NCI-H2196 (cell line): ENCODE data around the gene PITRM1.
"Not testable (repeated sequence)": the region's sequence is repeated elsewhere in the genome, so short reads cannot be mapped to it uniquely, and the experiment has no call there.

Experiments used
- DNase-seq: peaks from one replicate; lab custom pipeline; 2025; ENCODE audit not compliant: unreplicated experiment; lab: John Stamatoyannopoulos, UW

PITRM1 gene

DNA sequence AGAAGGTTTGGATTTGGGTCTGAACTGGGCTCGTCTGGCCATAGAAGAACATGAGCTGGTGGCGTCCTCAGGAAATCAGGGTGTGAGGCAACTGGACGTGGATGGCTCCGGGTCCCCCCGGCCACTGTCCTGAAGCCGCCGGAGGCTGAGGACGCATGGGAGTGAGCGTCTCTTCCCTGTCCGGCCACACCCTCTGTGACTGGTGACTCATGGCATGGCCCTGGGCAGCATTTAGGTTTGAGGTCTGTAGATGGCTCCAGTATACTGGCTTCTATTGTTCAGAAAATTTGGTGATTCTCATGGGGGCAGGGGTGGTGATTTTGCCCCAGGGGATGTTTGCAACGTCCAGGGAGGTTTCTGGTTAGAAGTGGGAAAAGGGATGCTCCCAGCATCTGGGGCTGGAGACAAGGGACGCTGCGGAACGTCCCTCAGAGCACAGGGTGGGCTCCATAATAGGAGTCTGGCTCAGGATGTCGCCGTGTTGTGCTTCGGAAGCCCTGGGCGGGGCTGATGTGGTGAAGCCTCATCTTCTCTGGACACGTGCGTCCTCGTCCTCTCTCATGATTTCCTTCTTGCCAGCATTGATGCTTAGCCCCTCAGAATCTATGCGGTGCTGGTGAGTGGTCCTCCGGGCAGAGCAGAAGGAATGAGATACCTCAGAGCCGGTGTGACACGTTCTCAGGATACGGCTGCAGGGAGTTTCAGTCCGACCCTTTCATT lies 49.9 kb downstream of the PITRM1 start:
- no peak for DNase-seq

DNA sequence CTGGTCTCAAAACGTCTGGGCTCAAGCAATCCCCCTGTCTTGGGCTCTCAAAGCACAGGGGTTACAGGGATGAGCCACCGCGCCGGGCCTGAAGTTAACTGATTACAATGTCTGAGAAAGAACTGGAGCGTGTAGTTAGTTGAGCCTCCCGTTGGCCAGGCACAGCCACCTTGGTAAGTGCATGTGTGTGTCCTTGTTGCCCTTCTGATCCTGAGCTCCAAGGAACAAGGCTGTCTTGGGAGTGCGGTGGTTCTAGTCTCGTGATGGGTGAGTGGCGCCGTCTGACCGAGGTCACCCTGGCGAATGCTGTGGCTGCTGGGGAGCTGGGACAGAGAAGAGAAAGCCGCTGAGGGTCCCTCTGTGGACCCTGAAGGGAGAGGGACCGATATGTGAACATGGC lies 50.5 kb downstream of the PITRM1 start:
- DNase-seq: no peak

GRCh38 chr10:3119796-3120459 lies 52.7 kb downstream of the PITRM1 start:
- no peak for DNase-seq

DNA sequence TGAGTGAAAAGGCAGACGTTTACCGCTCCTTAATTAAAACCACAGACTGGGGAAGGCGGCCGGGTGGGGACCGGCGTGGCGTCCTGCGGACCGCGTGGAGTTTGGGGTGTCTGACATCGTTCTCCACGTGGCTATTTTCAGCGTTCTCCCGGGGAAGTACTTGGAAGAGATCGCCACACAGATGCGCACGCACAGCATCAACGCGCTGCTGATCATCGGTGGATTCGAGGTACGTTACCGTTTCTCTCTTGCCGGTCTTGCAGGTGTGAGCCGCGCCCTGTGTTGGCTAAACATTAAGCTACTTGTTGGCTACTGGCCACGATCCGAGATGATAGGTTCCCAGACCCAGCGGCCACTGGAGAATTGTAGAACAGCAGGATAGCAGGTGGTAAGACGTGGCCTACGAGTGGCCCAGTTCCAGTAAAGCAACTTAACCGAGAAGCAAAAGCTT lies 53.9 kb downstream of the PITRM1 start:
- DNase-seq: no peak

DNA sequence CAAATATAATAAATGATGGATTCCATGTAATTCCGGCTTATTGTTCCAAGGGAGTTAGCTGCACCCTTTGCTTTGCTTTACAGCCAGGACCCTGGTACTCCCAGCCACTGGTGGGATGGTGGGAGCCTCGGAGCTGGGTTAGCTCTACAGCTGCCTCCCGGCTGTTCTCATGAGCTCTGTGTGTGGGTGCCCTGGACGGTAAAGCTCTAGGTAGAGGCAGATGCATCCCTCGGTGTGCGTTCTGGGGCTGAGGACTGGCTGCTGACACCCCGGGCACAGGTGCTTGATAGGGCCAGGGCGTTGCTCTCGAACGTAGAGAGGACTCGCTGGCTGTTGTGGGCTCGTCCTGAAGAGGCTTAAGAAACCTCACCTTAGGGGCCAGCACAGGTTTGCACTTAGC lies 55.1 kb downstream of the PITRM1 start:
- DNase-seq: no peak

DNA sequence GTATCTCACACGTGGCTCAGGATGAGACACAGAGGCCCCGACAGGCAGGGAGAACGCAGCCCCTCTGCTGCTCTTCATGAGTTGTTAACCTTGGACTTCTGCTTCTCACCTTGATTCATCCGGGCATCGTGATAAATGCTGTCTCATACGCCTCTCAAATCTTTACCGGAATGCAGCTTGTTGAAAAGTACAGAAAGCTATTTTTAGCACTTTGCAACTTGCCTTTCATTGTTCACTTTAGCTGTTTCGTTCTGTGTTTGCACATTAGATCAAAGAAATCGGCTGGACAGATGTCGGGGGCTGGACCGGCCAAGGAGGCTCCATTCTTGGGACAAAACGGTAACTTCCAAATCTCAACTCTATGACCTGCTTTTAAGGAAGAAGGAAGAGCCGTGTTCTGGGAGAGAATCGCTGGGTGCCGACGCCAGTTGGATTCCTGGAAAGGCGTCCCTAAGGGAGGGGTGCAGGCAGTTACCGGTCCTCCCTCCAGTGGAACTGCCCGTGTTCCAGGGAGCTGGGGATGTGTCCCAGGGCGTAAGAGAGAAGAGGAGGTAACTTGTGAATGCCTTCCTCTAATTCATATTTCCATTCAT lies 56.0 kb downstream of the PITRM1 start:
- no peak for DNase-seq

- no peak for DNase-seq
Measured at GRCh38 chr10:3115685-3116084, 56.9 kb downstream of the PITRM1 start.

- no peak for DNase-seq
Measured at GRCh38 chr10:3113343-3113720, 59.2 kb downstream of the PITRM1 start.

- peak; percentile 2 for DNase-seq
Measured at GRCh38 chr10:3111621-3112163, 60.9 kb downstream of the PITRM1 start.

DNA sequence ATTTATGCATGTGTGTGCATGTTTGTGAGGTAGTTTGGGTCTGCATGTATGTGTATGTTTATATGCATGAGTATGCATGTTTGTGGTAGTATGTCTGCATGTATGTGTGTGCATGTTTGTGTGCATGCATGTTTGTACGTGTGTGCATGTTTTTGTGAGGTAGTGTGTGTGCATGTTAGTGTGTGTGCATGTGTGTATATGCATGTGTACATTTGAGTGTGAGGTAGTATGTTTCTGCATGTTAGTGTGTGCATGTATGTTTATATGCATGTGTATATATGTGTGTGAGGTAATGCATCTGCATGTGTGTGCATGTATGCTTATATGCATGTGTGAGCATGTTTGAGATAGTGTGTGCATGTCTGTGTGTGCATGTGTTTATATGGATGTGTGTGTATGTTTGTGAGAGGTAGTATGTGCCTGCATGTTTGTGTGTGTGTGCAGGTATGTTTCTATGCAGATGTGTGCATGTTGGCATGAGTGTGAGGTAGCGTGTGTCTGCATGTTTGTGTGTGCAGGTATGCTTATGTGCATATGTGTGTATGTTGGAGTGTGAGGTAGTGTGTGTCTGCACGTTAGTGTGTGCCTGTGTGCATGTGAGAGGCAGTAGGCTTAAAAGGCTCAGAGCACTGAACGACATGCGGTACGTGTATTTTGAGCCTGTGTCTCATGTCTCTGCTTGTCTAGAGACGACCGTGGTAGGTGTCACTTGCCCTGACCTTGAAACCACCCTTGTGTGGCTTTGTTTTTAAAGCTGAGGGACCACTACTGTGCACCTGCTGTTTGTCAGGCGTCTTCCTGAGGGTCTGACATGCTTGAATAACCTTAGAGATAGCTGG lies 61.6 kb downstream of the PITRM1 start:
- DNase-seq: no peak

GRCh38 chr10:3109633-3110032 lies 62.9 kb downstream of the PITRM1 start:
- DNase-seq: no peak

- no peak for DNase-seq
Measured at GRCh38 chr10:3109196-3109595, 63.4 kb downstream of the PITRM1 start.

DNA sequence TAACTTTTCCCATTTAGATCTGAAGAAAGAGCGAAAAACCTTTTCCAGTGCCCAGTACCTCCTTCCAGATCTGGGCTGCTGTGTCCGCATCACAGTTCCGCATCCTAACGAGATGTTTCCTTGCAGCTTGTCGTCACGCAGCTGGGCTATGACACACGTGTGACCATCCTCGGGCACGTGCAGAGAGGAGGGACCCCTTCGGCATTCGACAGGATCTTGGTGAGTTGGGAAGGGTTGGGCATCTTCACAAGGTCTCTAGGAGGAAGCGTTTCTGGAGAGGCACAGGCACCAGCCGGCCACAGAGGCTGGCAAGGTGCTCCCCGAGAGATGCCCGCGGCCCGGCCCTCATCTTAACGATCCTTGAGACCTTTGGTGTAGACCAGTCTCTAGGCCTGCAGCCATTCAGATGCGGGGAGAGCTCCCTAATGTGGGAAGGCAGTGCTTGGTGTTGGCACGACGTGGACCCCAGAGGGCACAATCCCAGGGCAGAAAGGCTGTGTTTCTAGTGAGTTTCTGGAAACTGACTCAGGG lies 63.9 kb downstream of the PITRM1 start:
- no peak for DNase-seq

DNA sequence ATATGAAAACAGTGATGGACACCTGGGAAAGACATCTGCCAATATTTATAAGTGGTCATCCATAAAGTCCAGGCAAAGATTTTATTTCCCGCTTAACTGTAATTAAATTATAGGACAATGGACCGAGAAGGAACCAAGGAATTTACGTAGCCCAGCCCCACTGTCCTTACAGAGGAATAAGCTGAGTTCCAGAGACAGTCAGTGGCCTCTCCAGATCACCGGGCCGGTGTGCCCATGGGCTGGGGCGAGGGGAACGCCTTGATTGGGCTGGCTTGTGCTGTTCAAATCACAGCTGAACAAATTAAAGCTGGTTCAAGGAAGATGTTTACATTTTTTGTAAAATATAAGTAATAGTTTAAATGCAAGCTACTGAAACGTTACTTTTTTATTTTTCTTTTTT lies 64.5 kb downstream of the PITRM1 start:
- DNase-seq: no peak

DNA sequence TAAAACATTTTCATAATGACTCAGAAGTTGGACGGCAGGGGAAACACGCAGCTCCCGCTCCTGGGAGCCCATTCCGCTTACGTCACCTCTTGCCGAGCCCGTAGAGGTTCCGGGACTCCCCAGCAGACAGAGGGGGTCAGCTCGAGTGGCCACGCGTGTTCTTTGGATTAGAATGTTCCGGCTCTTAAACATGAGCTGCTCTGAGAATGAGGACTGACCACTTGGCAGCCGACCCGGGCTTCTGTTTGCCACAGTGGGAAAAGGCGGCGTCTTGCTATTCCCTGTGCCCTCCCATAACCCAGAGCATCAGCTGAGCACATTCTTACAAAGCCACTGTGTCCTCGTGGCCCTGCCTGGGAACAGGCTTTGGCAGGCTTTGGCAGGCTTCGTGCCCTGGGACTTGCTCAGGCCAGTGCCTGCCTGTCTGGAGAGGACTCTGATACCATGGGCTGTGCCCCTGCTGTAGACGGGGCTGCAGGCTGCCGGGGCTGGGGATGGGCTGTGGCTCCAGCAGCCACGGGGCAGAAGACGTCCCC lies 65.1 kb downstream of the PITRM1 start:
- DNase-seq: no peak

DNA sequence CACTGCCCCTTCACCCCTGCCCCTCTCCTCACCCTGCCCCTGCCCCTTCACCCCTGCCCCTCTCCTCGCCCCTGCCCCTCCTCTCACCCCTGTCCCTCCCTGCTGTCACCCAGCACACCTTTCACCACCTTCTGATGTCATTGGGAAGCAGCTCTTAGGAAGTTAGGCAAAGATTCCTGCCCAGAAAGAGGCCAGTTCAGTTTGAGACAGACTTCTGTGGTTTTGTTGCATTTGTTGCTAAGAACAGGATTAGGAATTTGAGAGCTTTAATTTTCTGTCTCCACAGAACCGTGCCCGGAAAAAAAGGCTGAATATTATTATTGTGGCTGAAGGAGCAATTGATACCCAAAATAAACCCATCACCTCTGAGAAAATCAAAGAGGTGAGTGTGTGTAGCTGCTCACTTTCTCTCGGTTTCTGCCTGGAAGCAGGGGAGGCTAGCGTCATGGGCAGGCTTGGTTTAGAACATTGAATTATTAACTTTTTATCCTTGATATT lies 65.6 kb downstream of the PITRM1 start:
- DNase-seq: no peak

DNA sequence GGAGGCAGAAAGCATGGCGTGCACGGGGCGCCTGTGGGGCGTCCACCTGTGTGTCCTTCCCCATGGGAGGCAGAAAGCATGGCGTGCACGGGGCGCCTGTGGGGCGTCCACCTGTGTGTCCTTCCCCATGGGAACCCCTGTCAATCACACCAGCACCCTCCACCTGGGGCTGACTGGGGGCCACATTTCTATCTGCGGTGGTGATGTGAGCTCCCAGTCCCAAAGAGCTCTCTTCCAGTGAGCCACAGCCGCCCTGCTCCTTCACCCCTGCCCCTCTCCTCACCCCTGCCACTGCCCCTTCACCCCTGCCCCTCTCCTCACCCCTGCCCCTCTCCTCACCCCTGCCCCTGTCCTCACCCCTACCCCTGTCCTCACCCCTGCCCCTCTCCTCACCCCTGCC lies 66.3 kb downstream of the PITRM1 start:
- DNase-seq: not testable (repeated sequence)

DNA sequence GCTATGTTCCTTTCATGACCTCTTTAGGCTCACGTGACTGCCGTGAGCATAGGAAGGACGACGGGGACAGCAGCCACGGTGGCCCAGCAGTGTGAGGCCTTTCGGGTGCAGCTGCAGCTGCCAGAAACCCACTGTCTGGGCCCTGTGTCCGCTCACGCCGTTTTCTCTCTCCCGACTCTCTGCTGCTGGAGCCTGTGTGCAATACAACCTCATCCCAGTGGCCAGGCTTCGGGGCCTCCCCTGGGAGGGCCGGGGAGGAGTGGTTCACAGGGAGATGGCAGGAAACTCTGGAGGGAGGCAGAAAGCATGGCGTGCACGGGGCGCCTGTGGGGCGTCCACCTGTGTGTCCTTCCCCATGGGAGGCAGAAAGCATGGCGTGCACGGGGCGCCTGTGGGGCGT lies 66.7 kb downstream of the PITRM1 start:
- DNase-seq: no peak

- DNase-seq: no peak
Measured at GRCh38 chr10:3105166-3105565, 67.4 kb downstream of the PITRM1 start.

DNA sequence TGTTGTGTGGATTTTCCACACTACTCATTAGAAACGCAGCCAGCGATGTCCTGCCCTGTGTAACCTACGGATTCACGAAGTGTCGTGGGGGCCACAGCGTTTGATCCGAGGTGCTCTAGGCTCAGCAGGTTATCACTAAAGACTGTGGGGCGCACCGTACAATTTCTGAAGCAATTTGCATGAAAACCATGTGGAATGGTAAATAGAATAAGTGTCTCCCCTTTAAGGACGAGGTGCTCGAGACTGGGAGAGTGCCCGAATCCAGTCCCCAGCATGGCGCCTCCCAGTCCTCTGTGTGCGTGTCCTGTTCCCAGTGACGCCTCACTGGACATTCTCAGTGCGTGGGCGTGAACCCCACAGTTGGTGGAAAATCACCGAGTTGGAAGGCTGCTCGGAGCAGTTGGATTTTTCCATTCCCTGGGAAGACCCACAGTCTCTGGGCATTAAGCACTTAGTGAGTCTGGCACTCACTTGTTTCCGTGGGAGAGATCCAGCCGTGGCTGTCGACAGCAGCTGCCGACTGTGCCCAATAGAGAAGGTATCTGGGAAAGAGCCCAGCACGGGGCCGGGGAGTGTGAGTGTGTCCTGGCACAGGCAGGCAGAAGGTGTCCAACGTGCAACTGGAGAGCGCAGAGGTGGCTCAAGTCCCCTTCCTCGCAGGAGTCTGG lies 68.2 kb downstream of the PITRM1 start:
- DNase-seq: no peak
